Stomach smooth muscle (tissue), 2 donors: ENCODE measurements around the gene PHKA1.
"Not testable (repeated sequence)": the region's sequence is repeated elsewhere in the genome, so short reads cannot be mapped to it uniquely, and the experiment has no call there.

Source experiments
- H3K27ac ChIP-seq: one replicate; pipeline ENCODE4 v1.7.0; 2013; ENCODE audit warnings: mild to moderate bottlenecking, low read length, inconsistent platforms
- H3K27me3 ChIP-seq, 2 donors: one replicate each; pipeline ENCODE4 v1.7.0; 2013; ENCODE audit warnings: low read length in 2 of 2; ENCODE audit not compliant: insufficient read depth in 2 of 2, control insufficient read depth in 1 of 2
- H3K36me3 ChIP-seq, 2 donors: one replicate each; pipeline ENCODE4 v1.7.0; 2013; ENCODE audit warnings: low read length in 2 of 2; ENCODE audit not compliant: control insufficient read depth in 2 of 2, insufficient read depth in 2 of 2
- H3K4me1 ChIP-seq: one replicate; pipeline ENCODE4 v1.7.0; 2013; ENCODE audit warnings: low read length; ENCODE audit not compliant: control insufficient read depth, insufficient read depth
- H3K4me3 ChIP-seq, 2 donors: one replicate each; pipeline ENCODE4 v1.7.0; 2013; ENCODE audit warnings: low read length in 2 of 2
- H3K9ac ChIP-seq, 2 donors: one replicate each; pipeline ENCODE4 v1.7.0; 2013; ENCODE audit warnings: low read length in 2 of 2, mild to moderate bottlenecking in 1 of 2
- H3K9me3 ChIP-seq, 2 donors: one replicate each; pipeline ENCODE4 v1.7.0; 2013; ENCODE audit warnings: low read length in 2 of 2; ENCODE audit not compliant: control insufficient read depth in 2 of 2
- donor health status: healthy.
- donor health status: Pancreatic carcinoma.

The PHKA1 gene

DNA sequence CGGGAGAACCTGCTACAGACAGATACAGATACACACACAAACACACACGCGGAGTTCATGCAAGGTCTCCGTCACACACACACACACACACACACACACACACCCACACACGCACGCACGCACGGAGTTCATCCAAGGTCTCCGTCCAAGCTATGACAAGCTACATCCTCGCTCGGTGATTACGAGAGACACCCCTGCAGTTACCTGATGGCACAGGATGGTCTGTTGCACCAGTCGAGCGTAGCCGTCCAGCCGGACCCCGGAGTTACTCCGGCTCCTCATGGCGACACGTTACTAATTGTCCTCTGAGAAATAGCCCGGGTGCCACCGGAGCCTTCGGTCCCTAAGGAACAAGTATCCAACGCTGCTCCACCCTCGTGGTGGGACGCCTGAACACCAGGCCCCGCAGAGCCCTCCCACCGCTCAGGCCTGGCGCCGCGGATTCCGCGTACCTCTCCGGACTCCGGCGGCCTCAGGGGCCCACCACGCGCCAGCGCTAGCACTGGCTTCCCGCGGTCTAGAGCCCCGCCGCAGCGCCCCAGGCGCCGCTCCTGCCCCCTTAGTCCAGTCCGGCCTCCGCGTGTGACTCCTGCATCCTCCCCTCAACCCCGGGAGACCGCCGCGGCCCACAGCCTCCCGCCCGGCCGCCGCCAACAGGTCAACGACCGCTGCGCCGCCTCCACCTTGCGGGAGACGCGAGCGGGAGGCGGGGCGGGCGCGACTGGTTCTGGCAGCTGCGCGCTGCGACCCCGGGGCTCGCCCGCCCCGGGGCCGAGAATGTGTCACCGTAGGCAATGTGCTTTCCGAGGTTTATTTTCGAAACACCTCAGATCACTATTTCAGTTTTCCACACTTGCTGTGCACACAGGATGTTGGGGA lies at the start of gene PHKA1:
Gene PHKA1, minus strand, starts transcription at position 708 of the 879 bp plus-strand sequence. Its CDS starts 426 bp downstream, at position 282.
- Histone ChIP-seq H3K4me3 (peak within 1 kb of the TSS; percentile 67 to 78), H3K27ac (peak within 1 kb of the TSS; percentile 75), H3K9ac (peak within 1 kb of the TSS; percentile 60 to 71)
- not testable (repeated sequence) for H3K27me3 ChIP-seq, H3K36me3 ChIP-seq, H3K9me3 ChIP-seq, H3K4me1 ChIP-seq

DNA sequence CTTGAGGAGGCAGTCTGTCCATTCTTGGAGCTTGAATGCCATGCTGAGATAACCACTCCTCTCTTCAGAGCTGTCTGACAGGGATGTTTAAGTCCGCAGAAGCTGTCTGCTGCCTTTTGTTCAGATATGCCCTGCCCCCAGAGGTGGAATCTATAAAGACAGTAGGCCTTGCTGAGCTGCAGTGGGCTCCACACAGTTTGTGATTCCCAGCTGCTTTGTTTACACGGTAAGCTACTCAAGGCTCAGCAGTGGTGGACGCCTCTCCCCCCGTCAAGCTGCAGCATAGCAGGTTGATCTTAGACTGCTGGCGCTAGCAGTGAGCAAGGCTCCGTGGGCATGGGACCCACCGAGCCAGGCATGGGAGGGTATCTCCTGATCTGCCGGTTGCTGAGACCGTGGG lies 46.3 kb upstream of the PHKA1 start:
- H3K4me3 ChIP-seq, H3K27ac ChIP-seq, H3K36me3 ChIP-seq, H3K4me1 ChIP-seq, H3K9ac ChIP-seq, H3K27me3 ChIP-seq, H3K9me3 ChIP-seq: not testable (repeated sequence)

DNA sequence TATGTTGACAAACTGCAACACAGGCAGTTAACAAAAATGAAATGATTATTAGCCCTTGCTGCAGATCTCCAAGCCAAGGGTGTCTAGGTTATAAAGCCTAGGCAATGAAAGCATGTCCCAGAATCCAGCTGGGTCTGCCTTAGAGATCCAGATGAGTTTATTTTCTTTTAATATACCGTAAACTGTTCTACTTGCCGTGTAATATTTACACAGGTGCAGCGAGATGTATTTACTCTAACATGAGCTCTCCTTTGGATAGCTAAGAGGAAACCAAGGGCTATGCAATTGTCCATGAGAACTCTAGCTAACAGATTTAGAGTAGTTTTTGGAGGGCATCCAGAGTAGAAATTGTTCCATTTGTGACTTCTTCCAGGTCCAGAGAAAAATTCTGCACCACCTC lies 34.4 kb upstream of the PHKA1 start:
- not testable (repeated sequence) for H3K4me3 ChIP-seq, H3K9ac ChIP-seq, H3K9me3 ChIP-seq, H3K36me3 ChIP-seq, H3K4me1 ChIP-seq, H3K27me3 ChIP-seq, H3K27ac ChIP-seq

DNA sequence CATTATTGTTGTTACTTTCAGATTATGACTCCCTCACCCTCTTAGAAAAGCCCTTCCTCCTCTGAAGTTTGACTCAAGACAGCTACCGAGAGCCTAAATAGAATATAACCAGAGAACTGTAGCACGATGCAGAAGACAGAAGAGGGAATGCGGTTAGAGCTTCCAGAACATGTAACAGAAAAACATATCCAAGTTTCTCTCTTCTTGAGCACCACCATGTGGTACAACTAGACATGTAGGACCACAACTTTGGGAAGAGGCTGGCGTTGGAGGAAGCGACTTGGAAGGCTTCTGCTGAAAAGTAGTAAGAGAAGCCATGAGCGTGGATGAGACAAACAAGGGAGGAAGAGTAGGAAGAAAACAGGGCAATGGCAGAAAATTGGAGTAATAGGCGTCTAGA lies 31.4 kb upstream of the PHKA1 start:
- H3K4me3 ChIP-seq, H3K27me3 ChIP-seq, H3K9me3 ChIP-seq, H3K27ac ChIP-seq, H3K36me3 ChIP-seq, H3K4me1 ChIP-seq, H3K9ac ChIP-seq: not testable (repeated sequence)

DNA sequence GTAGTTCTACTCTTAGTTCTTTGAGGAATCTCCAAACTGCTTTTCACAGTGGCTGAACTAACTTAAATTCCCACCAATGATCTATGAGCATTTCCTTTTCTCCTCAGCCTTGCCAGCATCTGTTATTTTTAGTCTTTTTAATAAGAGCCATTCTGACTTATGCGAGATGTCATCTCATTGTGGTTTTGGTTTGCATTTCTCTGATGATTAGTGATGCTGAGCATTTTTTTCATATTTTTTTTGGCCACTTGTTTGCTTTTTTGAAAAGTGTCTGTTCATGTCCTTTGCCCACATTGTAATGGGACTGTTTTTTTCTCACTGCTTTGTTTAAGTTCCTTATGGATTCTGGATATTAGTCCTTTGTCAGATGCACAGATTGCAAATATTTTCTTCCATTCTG lies 21.5 kb upstream of the PHKA1 start:
- Histone ChIP-seq H3K27ac (no peak overlapping the region), H3K9ac (no peak overlapping the region), H3K9me3 (peaks cover 0 to 6% of the 10 kb centered on the region in 2 donors), H3K36me3 (no peaks in the 10 kb centered on the region), H3K4me3 (no peak overlapping the region), H3K4me1 (no peaks in the 10 kb centered on the region), H3K27me3 (peaks cover 0 to 4% of the 10 kb centered on the region in 2 donors)

DNA sequence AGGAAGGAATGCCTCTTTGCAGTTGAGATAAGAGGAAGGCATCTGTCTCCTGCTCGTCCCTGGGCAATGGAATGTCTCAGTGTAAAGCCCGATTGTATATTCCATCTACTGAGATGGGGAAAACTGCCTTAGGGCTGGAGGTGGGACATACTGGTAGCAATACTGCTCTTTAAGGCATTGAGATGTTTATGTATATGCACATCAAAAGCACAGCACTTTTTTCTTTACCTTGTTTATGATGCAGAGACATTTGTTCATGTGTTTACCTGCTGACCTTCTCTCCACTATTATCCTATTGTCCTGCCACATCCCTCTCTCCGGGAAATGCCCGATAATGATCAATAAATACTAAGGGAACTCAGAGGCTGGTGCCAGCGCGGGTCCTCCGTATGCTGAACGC lies 19.5 kb upstream of the PHKA1 start:
- H3K9ac ChIP-seq, H3K4me3 ChIP-seq: not testable (repeated sequence)

DNA sequence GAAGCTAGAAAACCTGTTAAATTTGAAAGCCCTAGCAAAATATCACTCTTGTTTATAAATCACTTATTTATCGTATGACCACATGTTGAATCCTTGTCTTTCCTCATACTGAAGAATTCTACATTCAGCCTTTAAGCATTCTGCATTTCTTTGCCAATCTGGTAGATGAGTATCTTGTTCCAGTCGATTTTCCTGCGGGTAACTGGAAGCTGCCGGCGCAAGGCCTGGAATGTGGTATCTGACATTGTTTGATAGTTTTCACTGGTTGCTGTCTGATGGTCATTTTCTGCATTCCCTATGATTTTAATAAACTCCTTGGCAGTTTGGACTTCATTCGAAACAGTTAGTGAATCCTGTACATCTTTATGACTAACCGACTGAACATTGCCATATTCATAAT lies 13.7 kb upstream of the PHKA1 start:
- H3K9me3 ChIP-seq = no peaks in the 10 kb centered on the region
- H3K9ac ChIP-seq = no peak overlapping the region
- H3K4me3 ChIP-seq = no peak overlapping the region
- H3K36me3 ChIP-seq = no peaks in the 10 kb centered on the region
- no peak overlapping the region for H3K27ac ChIP-seq
- no peaks in the 10 kb centered on the region for H3K4me1 ChIP-seq
- peaks cover 0 to 7% of the 10 kb centered on the region in 2 donors for H3K27me3 ChIP-seq

More for the DNA sequence above, 19.5 kb upstream of the PHKA1 start:
- H3K27me3 ChIP-seq, H3K27ac ChIP-seq, H3K4me1 ChIP-seq, H3K36me3 ChIP-seq, H3K9me3 ChIP-seq: not testable (repeated sequence)

DNA sequence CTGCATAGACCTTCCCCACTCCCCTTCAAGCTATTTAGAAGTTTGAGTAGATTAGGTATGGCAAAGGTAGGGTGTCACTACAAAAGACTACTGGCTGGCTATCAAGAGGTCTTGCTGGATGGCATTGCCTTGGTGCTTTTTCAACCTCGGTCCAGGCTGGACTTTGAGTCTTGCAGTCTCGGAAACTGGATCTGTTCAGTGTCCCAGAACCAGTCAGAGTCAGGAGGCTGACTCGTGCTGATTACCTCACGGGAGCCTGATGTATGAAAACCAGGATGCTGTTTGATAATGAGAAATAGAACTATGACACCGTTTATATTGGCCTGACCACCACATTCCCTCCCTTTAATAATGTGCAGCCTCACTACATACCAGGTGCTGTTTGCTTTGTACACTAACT lies 2.7 kb upstream of the PHKA1 start:
- no peak overlapping the region for H3K9ac ChIP-seq
- H3K27ac ChIP-seq = peak overlapping the region; percentile 24
- H3K4me3 ChIP-seq = no peak overlapping the region
- no peaks in the 10 kb centered on the region for H3K9me3 ChIP-seq
- H3K27me3 ChIP-seq = peaks cover 0 to 2% of the 10 kb centered on the region in 2 donors
- no peaks in the 10 kb centered on the region for H3K36me3 ChIP-seq
- H3K4me1 ChIP-seq = no peaks in the 10 kb centered on the region

DNA sequence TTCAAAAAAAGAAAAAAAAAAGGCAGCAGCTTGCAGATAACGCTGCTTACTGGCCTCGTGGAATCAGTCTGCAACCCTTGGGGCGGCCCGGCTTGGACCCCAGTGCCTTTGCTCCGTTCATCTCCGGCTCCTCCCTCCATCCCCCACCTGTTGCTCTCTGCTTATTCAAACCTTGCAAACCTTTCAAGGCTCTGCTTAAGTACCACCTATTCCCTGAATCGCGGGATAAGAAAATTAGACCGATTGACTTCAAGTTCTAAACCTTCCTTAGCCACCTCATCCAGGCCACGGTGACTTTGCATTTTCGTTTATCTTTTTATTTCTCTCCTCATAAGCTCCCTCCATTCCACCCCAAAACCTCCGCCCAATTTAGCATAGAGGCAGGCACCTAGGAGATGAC lies 1.4 kb upstream of the PHKA1 start:
- Histone ChIP-seq H3K9me3 (no peaks in the 10 kb centered on the region), H3K27me3 (peaks cover 0 to 2% of the 10 kb centered on the region in 2 donors), H3K4me3 (no peak overlapping the region), H3K9ac (no peak overlapping the region), H3K27ac (no peak overlapping the region), H3K36me3 (no peaks in the 10 kb centered on the region), H3K4me1 (no peaks in the 10 kb centered on the region)

DNA sequence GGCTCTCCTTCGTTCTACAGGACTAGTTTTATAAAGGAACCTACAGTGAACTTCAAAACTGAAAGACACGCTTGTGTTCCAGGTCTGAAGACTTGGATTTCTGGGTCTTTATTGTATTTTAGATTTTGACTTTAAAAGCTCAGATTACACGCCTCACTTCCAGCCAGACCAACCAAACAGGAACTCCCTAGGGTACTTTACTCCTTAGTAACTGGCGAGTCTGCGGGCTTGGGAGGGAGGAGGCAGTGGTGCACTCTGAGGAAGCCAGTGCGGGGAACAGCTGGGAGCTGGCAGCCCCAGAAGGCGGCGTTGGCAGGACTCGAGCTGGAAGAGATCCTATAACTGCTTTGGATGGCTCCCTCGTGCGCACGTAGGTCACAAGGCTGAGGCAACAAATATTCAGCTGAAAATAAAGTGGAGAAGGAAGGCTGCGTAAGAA lies 391 bp upstream of the PHKA1 start:
- H3K9me3 ChIP-seq = no peaks in the 10 kb centered on the region

DNA sequence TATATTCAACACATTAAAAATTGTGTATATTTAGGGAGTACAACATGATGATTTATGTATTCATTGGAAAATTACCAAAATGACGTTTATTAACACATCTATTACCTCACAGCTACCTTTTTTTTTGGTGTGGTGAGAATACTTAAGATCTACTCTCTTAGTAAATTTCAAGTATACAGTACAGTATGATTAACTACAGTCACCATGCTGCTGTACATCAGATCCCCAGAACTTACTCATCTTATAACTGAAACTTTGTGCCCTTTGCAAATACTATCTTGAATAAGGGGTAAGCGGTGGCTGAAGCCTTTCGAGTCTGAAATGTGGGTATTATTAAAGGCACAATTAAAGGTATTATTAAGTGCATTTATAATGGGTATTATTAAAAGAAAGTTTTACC lies 976 bp downstream of the PHKA1 start:
- H3K27ac ChIP-seq = peak overlapping the region; percentile 55
- H3K4me3 ChIP-seq = peak overlapping the region; percentile 49 to 67
- no peak overlapping the region for H3K9ac ChIP-seq
- no peaks in the 10 kb centered on the region for H3K9me3 ChIP-seq
- no peaks in the 10 kb centered on the region for H3K27me3 ChIP-seq
- H3K4me1 ChIP-seq = no peaks in the 10 kb centered on the region
- H3K36me3 ChIP-seq = no peaks in the 10 kb centered on the region

More for the DNA sequence above, 391 bp upstream of the PHKA1 start:
- H3K27me3 ChIP-seq = peaks cover 0 to 2% of the 10 kb centered on the region in 2 donors
- no peaks in the 10 kb centered on the region for H3K36me3 ChIP-seq
- no peaks in the 10 kb centered on the region for H3K4me1 ChIP-seq
- peak overlapping the region; percentile 75 for H3K27ac ChIP-seq
- peak overlapping the region; percentile 60 to 71 for H3K9ac ChIP-seq
- peak overlapping the region; percentile 67 to 78 for H3K4me3 ChIP-seq
